ENCODE measurements around the gene NFATC4. TPM values are rescaled to one million over a fixed set of nuclear protein-coding genes. Genes with fewer than 3 reads are reported as not detected.

The NFATC4 gene
- total RNA-seq, 2 experiments from 2014 or later = 1.3 TPM; not detected in 1

- peaks cover 38% of the 10 kb centered on the region for H3K27me3 Mint-ChIP-seq
- H3K27ac Mint-ChIP-seq = peak overlapping the region; percentile 82
- no peak for ATAC-seq
- peaks cover 72% of the 10 kb centered on the region for H3K4me1 Mint-ChIP-seq
- H3K4me3 Mint-ChIP-seq = peak overlapping the region; percentile 73
- CTCF ChIA-PET = interaction anchor here (0.8 to 25.2 kb wide), 18 partner anchors 9 to 110 kb away, joined by 3 to 854 read pairs (median 10); partner anchors contain the start of genes CBLN3, CIDEB, DHRS1 and KHNYN
- H3K36me3 Mint-ChIP-seq = peaks cover 9% of the 10 kb centered on the region
- no peak for DNase-seq
- H3K9me3 Mint-ChIP-seq (ENCODE audit: low read depth) = no peaks in the 10 kb centered on the region
These were observed 36.2 kb upstream of the NFATC4 start for GRCh38 chr14:24331731-24332267.

DNA sequence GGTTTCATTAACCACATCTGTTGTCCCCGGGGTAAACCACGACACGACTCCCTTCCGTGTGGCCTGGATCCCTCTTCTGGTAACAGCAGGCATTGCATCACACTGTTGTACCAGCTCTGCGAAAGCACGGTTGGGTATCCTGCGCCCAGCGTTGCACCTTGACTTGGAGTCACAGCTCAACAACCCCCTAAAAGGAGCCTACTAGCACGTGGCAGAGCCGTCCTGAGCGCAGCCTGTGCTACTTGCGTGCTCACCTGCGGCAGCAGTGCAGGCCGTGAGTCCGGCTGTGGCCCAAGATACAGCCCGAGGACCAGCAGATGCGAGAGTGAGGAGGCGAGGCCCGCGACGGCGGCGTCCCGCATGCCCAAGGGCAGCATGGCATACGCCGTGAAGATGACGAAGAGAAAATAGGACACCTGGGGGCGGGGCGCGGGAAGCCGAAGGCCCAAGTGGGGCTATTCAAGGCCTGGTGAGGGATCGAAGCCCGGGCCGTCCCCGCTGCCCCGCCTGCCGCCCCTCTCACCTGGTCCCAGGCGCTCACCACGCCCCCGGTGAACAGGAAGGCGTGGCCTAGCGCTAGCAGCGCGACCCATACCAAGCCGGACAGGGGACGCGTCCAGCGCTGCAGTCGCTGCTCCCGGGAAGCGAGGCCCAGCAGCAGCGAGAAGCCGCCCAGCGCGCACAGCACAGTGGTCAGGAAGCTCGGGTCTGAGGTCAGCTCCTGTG is 35.6 kb upstream of the NFATC4 start:
- peaks cover 38% of the 10 kb centered on the region for H3K27me3 Mint-ChIP-seq
- CTCF ChIA-PET = interaction anchor here (0.8 to 25.2 kb wide), 31 partner anchors 8 to 360 kb away, joined by 3 to 854 read pairs (median 8); partner anchors contain the start of genes CBLN3, CHMP4A, CIDEB and DHRS1
- peak; percentile 92 for DNase-seq
- ATAC-seq = peak; percentile 66
- H3K4me3 Mint-ChIP-seq = peak overlapping the region; percentile 73
- peaks cover 65% of the 10 kb centered on the region for H3K4me1 Mint-ChIP-seq
- H3K9me3 Mint-ChIP-seq (ENCODE audit: low read depth) = no peaks in the 10 kb centered on the region
- peaks cover 12% of the 10 kb centered on the region for H3K36me3 Mint-ChIP-seq
- peak overlapping the region; percentile 82 for H3K27ac Mint-ChIP-seq

GRCh38 chr14:24334431-24335291 is 33.3 kb upstream of the NFATC4 start, which contains the start of gene ADCY4:
Gene ADCY4 (minus strand): TSS chr14:24335071. CDS start chr14:24334652, 419 bp downstream.
- H3K27ac Mint-ChIP-seq = no peak within 1 kb of the TSS
- no peak for DNase-seq
- H3K4me1 Mint-ChIP-seq = peaks cover 62% of the 10 kb centered on the region
- no peak for ATAC-seq
- H3K27me3 Mint-ChIP-seq = peaks cover 38% of the 10 kb centered on the region
- CTCF ChIA-PET = interaction anchor here (1.0 to 25.2 kb wide), 11 partner anchors 15 to 107 kb away, joined by 3 to 854 read pairs (median 17); partner anchors contain the start of genes CBLN3, CIDEB, KHNYN and LTB4R
- no peaks in the 10 kb centered on the region for H3K9me3 Mint-ChIP-seq (ENCODE audit: low read depth)
- peaks cover 21% of the 10 kb centered on the region for H3K36me3 Mint-ChIP-seq
- peak within 1 kb of the TSS; percentile 45 for H3K4me3 Mint-ChIP-seq

GRCh38 chr14:24335461-24336171 is 32.4 kb upstream of the NFATC4 start:
- H3K4me3 Mint-ChIP-seq = no peak overlapping the region
- peaks cover 34% of the 10 kb centered on the region for H3K27me3 Mint-ChIP-seq
- peaks cover 21% of the 10 kb centered on the region for H3K36me3 Mint-ChIP-seq
- CTCF ChIA-PET = interaction anchor here (1.6 to 25.2 kb wide), 3 partner anchors 24 to 94 kb away, joined by 5 to 854 read pairs (median 19); partner anchors contain the start of genes CBLN3, KHNYN, LTB4R and LTB4R2
- DNase-seq = no peak
- no peaks in the 10 kb centered on the region for H3K9me3 Mint-ChIP-seq (ENCODE audit: low read depth)
- ATAC-seq = no peak
- H3K27ac Mint-ChIP-seq = no peak overlapping the region
- H3K4me1 Mint-ChIP-seq = peaks cover 58% of the 10 kb centered on the region

GRCh38 chr14:24337144-24337823 is 30.7 kb upstream of the NFATC4 start:
- Mint-ChIP-seq H3K9me3 (ENCODE audit: low read depth) (no peaks in the 10 kb centered on the region), H3K4me3 (no peak overlapping the region), H3K27me3 (peaks cover 29% of the 10 kb centered on the region), H3K36me3 (peaks cover 21% of the 10 kb centered on the region), H3K27ac (no peak overlapping the region), H3K4me1 (peaks cover 46% of the 10 kb centered on the region)
- CTCF ChIA-PET = interaction anchor here (1.6 to 25.2 kb wide), 6 partner anchors 10 to 95 kb away, joined by 5 to 854 read pairs (median 12); partner anchors contain the start of genes CBLN3, CIDEB, KHNYN and LTB4R
- DNase-seq = no peak
- no peak for ATAC-seq

DNA sequence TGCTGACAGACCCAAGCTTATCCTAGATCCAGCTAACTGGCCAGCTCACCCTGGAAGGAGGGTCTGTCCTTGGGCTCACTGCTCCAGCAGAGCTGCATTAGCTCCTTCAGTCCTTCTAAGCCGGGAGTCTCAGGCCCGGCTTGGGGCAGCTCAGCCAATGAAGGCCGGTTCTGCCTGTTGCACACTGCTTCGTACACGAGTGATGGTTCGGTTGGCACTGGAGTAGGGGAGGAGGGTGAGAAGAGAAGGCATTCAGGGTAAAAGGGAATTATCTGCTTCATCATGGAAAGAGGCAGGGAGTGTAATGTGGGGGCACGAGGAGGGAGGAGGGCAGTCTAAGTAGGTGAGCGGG is 30.2 kb upstream of the NFATC4 start:
- Mint-ChIP-seq H3K27ac (no peak overlapping the region), H3K36me3 (peaks cover 21% of the 10 kb centered on the region), H3K9me3 (ENCODE audit: low read depth) (no peaks in the 10 kb centered on the region), H3K4me3 (peak overlapping the region; percentile 91), H3K4me1 (peaks cover 42% of the 10 kb centered on the region), H3K27me3 (peaks cover 27% of the 10 kb centered on the region)
- ATAC-seq (no peak), DNase-seq (no peak)
- CTCF ChIA-PET = interaction anchor here (1.8 to 25.2 kb wide), 5 partner anchors 11 to 95 kb away, joined by 6 to 854 read pairs (median 19); partner anchors contain the start of genes CBLN3, CIDEB, KHNYN and LTB4R

DNA sequence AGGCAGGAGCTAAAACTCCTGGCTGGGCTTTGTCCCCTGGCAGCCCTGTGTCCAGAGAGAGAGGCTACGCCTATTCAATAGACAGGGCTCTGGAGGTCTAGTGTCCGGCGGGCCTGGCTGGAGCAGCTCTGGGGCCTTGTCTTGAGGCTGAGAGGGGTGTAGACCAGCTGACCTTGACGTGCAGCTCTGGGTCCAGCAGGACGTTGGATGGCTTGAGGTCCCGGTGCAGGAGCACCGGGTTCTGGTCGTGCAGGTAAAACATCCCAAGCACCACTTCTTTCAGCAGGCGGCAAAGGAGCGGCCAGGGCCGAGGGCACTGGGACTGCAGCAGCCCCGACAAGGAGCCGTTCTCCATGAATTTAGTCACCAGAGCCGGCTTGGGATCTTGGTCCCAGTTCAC is 29.1 kb upstream of the NFATC4 start:
- H3K27me3 Mint-ChIP-seq = peaks cover 26% of the 10 kb centered on the region
- no peaks in the 10 kb centered on the region for H3K9me3 Mint-ChIP-seq (ENCODE audit: low read depth)
- H3K4me3 Mint-ChIP-seq = peak overlapping the region; percentile 91
- no peak for DNase-seq
- ATAC-seq = no peak
- H3K4me1 Mint-ChIP-seq = peaks cover 35% of the 10 kb centered on the region
- CTCF ChIA-PET = interaction anchor here (1.4 to 25.2 kb wide), 7 partner anchors 9 to 96 kb away, joined by 4 to 854 read pairs (median 6); partner anchors contain the start of genes CBLN3, CIDEB, KHNYN and LTB4R
- H3K27ac Mint-ChIP-seq = peak overlapping the region; percentile 88
- peaks cover 21% of the 10 kb centered on the region for H3K36me3 Mint-ChIP-seq

DNA sequence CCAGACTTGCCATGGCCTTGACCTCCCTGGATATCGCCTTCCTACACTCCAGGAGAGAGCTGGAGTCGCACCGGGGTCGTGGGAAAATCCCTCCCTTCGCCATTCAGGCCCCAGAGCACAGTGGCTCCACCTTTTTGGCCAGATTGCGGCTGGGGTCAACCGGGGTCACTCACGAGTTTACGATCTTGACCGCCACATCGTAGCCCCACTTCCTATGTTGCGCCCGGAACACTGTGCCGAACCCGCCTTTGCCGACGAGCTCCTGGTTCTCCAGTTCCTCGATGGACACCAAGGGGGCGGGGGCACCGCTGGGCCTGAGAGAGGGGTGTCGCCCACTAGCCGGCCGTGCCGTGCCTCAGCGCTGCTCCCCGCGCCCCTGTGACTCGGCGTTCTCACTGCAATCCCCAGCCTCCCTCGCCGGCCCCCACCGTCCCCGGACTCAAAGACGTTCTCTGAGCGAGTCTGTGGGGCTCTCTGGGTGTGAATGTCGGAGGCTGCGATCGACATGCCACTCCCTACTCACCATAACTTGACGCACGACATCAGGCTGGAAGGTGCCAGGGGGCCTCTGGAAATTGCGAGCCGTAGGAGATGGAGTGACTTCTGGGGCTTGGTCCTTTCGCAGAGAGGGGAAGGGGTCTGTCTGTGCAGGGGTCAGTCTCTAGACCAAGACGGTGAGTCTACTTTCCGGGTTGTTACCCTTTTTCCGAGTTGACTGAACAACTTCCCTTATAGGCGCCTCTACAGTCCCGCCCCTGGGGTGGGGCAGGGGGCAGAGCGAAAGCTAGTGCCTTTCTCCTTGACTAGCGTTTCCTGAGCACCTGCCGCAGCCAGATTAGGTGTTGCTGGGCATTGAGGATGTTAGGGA is 28.5 kb upstream of the NFATC4 start, which contains the start of gene RIPK3:
Gene RIPK3, minus strand, starts transcription at position 708 of the 868 bp plus-strand sequence. Its CDS starts 165 bp downstream, at position 543.
- Mint-ChIP-seq H3K36me3 (peaks cover 21% of the 10 kb centered on the region), H3K27ac (peak within 1 kb of the TSS; percentile 88), H3K4me1 (peaks cover 33% of the 10 kb centered on the region), H3K9me3 (ENCODE audit: low read depth) (no peaks in the 10 kb centered on the region), H3K27me3 (peaks cover 25% of the 10 kb centered on the region), H3K4me3 (peak within 1 kb of the TSS; percentile 91)
- CTCF ChIA-PET = interaction anchor here (0.6 to 25.2 kb wide), 11 partner anchors 7 to 231 kb away, joined by 3 to 854 read pairs (median 6); partner anchors contain the start of genes CBLN3, CIDEB, KHNYN and LTB4R
- peak; percentile 86 for DNase-seq
- ATAC-seq = peak; percentile 94

DNA sequence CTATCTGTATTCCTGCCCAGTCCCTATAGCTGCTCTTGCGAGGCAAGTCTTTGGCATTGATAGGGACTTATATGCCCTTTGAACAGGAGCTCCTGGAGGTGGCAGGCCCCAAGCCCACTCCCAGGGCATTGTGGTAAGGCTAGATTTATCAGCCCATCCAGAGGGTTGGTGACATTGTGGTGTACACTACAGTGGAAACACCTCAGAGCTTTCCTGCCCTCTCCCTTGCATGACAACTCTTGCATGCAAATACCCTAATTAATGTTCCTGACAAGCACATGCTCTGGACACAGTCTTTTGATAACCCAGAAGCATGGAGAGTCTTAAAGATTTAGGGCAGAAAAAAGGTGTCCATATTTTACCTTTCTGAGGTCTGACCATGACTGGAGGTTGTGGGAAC is 27.4 kb upstream of the NFATC4 start:
- Mint-ChIP-seq H3K36me3 (peaks cover 16% of the 10 kb centered on the region), H3K9me3 (ENCODE audit: low read depth) (no peaks in the 10 kb centered on the region)

GRCh38 chr14:24342889-24343288 is 25.1 kb upstream of the NFATC4 start:
- H3K9me3 Mint-ChIP-seq (ENCODE audit: low read depth) = no peaks in the 10 kb centered on the region
- no peak overlapping the region for H3K4me3 Mint-ChIP-seq
- peaks cover 24% of the 10 kb centered on the region for H3K4me1 Mint-ChIP-seq
- CTCF ChIA-PET = interaction anchor here (5.6 kb wide), 1 partner anchor 10 kb away, joined by 30 read pairs; no protein-coding TSS in a partner anchor
- peaks cover 32% of the 10 kb centered on the region for H3K27me3 Mint-ChIP-seq
- ATAC-seq (no peak), DNase-seq (no peak)
- peaks cover 7% of the 10 kb centered on the region for H3K36me3 Mint-ChIP-seq
- no peak overlapping the region for H3K27ac Mint-ChIP-seq

More for the DNA sequence above, 27.4 kb upstream of the NFATC4 start:
- CTCF ChIA-PET = interaction anchor here (1.0 to 25.2 kb wide), 8 partner anchors 8 to 98 kb away, joined by 3 to 854 read pairs (median 8); partner anchors contain the start of genes CBLN3, CIDEB, KHNYN and LTB4R
- DNase-seq (no peak), ATAC-seq (no peak)
- no peak overlapping the region for H3K4me3 Mint-ChIP-seq
- H3K27me3 Mint-ChIP-seq = peaks cover 20% of the 10 kb centered on the region
- H3K4me1 Mint-ChIP-seq = peaks cover 27% of the 10 kb centered on the region
- no peak overlapping the region for H3K27ac Mint-ChIP-seq
